ENCODE data around the gene TEX26. TPM values are rescaled to one million over a fixed set of nuclear protein-coding genes. Genes with fewer than 3 reads are reported as not detected.

Gene TEX26
- total RNA-seq, 1 experiment from 2014 or later, result not detected

DNA sequence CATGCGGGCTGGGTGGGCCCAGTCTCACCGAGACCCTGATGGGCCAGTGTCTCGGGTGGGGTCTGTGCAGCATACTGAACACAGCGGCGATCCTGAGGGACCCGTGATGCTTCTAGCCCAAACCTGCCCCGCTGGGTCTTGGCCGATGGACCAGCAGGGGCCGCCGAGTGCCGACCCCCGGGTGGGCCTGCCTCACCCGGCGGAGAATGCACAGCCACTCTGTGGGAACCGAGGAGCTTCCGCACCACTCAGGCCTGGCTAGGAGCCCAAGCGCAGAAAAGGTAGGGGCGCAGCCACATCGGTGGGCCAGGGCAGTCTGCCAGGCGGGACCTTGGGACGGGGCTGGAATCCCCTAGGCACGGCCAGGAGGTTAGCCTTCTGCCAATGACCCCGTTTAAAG, 72.6 kb downstream of the TEX26 start:
- in situ Hi-C loops (cut with HindIII; ENCODE audit: low sequenced_read_pairs), result no loop called here
- DNase-seq (ENCODE audit: low spot score), result no peak

DNA sequence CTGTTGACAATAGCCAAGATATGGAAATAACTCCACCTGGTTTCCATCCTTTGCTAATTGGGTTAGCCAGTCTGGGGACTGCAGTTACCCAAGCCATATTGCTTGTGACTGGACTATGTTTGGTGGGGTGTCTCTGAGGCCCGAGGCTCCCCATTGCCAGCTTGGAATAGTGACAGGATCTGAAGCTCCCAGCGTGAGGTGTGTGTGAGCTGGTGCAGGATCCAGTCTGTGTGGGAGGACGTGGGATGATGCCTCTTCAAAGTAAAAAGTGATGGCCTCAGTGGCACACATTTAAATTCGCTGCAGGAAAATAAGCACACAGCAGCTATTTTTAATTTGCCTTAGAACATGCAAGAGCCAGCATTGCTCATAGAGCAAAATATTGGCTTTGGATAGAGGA, 75.0 kb downstream of the TEX26 start:
- in situ Hi-C loops (cut with HindIII; ENCODE audit: low sequenced_read_pairs), result no loop called here
- no peak for DNase-seq (ENCODE audit: low spot score)

DNA sequence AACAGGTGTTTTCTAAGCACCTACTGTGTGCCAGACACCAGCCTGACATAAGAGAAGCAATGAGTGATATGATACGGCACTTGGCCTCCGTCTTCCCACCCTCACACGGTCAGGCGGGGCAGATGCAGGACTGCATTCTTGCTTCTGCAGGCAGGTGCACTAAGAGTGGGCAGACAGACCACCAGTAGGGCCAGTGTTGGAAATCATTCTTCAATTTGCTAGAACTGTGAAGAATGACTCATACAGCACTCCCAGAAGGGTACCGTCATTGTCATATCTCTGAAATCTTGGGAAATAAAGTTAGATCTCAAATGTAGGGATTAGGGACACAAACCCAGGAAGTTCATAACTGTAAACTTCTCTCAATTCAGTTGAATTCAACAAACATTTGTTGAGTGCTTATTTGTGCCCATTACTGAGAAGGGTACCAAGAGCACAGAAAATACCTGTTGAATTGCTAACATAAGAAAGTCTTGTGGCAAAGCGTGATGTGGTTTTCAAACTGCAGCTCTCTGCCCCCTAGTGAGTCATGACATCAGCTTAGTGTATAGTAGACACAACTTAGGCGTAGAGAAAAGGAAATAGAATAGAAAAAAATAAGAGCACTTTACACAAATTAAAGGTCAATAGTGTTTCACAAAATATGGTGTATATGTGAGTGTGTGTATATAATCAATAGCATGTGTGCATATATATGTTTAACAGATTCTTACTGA, 76.1 kb downstream of the TEX26 start:
- DNase-seq (ENCODE audit: low spot score), result no peak
- in situ Hi-C loops (cut with HindIII; ENCODE audit: low sequenced_read_pairs), result no loop called here

DNA sequence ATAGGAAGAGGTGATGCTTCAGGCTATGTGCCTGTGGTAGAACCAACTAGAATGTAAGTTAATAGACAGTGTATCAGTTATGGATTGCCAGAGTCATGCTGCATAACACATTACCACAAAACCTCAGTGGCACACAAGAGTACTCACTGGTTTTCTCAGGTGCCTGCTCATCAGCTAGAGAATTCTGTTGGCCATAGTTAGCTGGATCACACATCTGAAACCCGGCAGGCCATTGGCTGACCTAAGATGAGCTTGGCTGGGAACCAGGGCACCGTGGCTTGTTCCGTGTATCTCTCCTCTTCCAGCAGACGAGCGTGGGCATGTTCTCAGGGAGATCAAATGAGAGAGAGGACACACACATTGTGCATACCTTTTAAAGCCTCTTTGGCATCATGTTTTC, 76.7 kb downstream of the TEX26 start:
- DNase-seq (ENCODE audit: low spot score), result peak; percentile 25
- in situ Hi-C loops (cut with HindIII; ENCODE audit: low sequenced_read_pairs), result no loop called here

DNA sequence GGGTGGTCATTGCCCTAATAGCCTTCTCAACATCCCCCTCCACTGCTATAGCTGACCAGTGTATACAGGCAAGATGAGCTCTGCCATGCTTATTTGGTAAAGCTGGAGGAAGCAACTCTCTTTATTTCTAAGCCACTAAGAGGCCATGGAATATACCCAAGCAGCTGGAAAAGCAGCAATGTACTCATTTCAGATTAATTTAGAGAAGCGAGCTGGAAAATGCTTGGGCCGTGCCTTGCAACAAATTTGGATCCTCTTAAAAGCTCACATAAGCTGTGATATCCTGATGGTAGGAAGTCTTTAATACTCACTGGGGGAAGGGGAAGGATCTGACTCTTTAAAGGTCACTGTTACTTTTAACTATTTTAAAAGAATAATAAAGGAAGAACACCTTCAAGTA, 77.8 kb downstream of the TEX26 start:
- DNase-seq (ENCODE audit: low spot score), result no peak
- in situ Hi-C loops (cut with HindIII; ENCODE audit: low sequenced_read_pairs), result no loop called here

DNA sequence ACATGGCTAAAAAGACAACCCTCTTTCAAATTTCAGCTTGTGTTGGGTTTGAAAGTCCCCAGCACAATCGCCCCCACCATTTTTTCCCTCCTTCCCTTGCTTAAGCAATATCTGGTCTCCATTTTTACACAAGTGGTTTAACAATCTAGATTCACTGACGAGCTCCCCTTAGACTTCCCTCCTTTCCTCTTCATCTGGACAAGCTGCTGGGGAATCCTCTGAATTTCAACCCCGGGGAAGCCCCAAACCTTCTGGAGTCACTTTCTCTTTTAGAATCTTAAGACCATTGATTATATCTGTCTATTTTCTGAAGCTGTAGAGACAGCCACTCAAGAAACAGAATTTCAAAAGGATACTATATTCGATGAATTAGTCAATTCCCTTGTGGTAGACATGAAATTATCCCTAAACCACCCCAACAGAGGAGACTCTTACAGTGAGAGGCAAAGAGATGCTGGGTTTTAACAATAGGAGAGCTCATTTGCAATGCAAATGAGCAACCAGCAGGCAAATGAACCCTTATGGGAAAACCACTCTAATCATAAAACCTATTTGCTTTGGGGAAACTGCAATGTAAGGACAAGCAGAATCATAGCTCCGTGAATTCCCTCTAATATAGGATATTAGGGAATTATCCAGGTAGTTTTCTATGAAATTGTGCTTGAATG, 78.9 kb downstream of the TEX26 start:
- in situ Hi-C loops (cut with HindIII; ENCODE audit: low sequenced_read_pairs), result no loop called here
- DNase-seq (ENCODE audit: low spot score), result no peak

DNA sequence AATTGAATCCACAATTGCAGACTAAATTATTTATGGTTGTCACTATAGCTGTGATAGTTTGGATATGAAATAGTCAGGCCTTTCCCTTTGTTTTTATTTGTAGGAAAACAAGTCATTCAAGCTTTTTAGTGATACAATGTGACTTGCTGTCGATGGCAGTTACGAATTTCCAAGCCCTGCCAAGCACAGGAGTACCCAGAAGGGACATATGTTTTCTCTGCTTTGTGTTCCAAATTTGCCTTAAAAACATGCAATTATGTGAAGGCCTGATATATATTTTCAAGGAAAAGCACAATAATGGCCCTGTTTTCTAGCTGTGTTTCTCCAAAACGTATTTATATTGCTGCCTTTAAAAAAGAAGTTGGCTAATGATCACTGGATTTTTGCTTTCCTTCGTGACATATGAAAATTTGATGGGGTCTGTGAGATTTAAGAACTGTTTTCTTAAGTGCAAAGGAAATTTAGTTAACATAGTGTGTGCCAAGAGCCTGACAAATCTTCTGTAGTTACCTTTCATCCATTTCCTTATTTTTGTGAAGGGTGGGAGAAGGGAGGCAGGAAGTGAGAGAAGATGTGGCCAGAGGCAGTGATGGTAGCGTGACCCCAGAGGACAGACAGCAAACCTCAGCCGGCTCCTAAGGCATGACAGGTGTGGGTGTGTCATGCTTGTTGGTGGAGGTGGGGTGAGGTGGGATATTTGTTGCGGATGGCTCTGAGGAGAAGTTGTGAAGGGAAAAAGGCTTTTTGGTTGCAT, 79.6 kb downstream of the TEX26 start:
- in situ Hi-C loops (cut with HindIII; ENCODE audit: low sequenced_read_pairs), result no loop called here
- no peak for DNase-seq (ENCODE audit: low spot score)

DNA sequence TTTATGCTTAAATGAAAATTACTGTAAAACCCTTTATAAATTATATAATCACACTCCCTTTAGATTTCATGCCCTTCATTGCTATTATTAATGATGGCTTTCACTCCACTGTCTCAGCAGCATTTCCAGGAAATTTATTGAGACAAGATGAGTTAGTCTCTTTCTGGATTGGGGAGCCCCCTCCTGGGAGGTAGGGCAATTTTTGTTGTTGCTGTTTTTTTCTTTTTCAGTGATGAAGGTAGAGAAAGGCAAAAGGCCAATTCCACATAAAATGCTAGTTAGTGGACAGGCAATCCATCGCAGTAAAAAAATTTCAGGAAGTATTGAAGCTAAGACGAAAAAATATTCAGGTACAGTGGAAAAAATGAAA, 80.2 kb downstream of the TEX26 start:
- DNase-seq (ENCODE audit: low spot score), result no peak
- in situ Hi-C loops (cut with HindIII; ENCODE audit: low sequenced_read_pairs), result no loop called here

DNA sequence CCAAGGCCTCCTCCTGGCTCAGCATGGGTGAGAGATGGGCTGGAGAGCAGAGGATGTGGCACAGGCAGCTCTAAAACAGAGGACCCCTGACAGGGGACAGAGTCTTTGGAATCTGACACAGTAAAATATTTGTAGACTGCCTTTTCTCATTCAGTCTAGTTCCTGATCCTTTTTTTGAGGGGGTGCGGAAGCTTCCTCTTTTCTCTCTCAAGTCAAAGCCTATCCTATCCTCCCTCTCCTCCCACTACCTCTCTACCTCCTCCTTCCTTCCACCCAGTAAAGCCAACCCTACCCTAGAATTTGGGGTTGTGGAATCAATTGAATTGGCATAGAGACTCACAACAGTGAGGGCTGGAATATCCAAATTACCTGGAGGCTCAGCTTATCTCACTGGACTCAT, 82.0 kb downstream of the TEX26 start:
- DNase-seq (ENCODE audit: low spot score), result no peak
- in situ Hi-C loops (cut with HindIII; ENCODE audit: low sequenced_read_pairs), result no loop called here

DNA sequence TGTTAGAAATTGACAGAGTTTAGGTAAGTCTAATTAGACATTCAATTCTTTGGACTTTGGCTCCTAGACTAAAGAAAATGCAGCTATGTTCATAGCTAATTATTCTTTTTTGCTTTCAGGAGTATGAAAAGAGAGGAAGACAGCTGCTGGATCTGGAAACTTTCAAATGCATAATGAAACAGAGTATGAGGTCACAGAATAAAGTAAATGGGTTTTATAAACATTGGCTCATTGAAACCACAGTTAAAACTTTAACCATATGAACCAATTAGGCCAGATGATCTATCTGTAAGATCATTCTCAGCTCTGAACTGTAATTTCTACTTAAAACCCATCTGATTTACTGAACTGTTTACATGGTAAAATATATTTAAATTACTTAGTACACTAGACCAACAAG, 82.7 kb downstream of the TEX26 start:
- in situ Hi-C loops (cut with HindIII; ENCODE audit: low sequenced_read_pairs), result no loop called here
- DNase-seq (ENCODE audit: low spot score), result no peak

DNA sequence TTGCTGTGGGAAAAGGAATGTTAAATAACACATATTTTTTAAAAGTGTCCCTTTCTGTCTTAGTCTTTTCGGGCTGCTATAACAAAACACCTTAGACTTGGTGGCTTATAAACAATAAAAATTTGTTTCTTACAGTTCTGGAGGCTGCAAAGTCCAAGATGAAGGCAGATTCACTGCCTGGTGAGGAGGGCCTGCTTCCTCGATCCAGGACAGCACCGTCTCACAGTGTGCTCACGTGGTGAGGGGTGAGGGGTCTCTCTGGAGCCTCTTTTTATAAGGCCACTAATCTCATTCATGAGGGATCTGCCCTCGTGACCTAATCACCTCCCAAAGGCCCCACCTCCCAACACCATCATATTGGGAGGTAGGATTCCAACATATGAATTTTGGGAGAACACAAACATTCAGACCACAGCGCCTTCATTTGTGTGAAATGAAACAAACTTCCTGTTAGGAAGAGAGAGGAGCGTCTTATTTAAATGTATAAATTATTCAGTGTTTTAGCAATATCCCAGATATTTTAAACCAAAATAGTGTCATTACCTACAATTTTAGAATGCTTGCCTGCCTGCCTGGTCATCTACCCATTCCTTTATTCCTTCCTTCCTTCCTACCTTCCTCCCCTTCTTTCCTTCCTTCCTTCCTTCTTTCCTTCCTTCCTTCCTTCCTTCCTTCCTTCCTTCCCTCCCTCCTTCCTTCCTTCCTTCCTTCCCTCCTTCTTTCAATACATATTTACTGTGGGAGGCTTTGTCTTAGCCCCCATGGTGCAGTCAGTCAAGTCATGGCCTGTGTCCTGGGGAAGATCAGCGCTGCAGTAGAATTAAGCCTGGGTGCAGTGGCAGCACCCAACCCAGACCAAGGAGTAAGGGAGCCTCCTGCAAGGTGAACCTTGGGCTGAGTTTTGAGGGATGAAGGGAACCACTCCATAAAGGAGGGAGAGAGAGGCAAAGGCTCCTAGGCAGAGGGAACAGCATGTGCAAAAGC, 84.2 kb downstream of the TEX26 start:
- in situ Hi-C loops (cut with HindIII; ENCODE audit: low sequenced_read_pairs), result no loop called here
- no peak for DNase-seq (ENCODE audit: low spot score)

DNA sequence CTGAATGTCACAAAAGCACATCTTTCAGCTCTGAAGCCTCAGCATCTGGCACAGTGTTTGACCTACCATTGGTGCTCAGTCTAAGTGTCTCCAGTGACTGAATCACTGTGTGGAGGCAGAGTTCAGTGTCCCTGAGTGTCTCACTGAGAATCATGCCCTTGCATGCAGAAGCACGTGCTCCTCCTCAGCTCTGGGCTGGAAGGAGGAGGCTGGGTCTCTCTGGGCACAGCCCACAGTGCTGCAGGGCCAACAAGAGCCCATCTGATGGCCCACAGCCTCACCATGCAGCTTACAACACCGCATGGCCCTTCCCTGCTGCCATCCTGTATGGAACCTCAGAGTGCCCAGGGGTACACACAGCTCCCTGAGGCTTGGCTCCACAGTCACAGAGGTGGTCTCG, 86.1 kb downstream of the TEX26 start:
- DNase-seq (ENCODE audit: low spot score), result no peak
- in situ Hi-C loops (cut with HindIII; ENCODE audit: low sequenced_read_pairs), result no loop called here

DNA sequence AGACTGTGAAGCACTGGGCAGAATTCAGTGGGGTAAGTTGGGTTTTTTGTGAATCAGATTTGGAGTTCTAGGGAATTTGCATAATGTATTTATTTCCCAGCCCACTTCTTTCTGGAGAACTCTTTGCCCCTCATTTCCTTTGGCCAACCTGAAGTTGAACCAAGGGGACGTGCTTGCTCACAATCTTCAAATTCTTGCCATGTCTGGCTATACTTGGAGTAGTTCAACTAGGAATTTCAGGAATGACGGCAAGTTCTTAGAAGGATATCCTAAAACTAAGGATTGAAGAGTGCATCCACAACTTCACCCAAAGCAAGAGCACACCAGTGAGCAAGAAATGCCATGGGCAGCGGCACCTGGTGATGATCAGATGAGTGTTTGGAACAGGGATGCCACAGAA, 88.5 kb downstream of the TEX26 start:
- in situ Hi-C loops (cut with HindIII; ENCODE audit: low sequenced_read_pairs), result no loop called here
- no peak for DNase-seq (ENCODE audit: low spot score)

DNA sequence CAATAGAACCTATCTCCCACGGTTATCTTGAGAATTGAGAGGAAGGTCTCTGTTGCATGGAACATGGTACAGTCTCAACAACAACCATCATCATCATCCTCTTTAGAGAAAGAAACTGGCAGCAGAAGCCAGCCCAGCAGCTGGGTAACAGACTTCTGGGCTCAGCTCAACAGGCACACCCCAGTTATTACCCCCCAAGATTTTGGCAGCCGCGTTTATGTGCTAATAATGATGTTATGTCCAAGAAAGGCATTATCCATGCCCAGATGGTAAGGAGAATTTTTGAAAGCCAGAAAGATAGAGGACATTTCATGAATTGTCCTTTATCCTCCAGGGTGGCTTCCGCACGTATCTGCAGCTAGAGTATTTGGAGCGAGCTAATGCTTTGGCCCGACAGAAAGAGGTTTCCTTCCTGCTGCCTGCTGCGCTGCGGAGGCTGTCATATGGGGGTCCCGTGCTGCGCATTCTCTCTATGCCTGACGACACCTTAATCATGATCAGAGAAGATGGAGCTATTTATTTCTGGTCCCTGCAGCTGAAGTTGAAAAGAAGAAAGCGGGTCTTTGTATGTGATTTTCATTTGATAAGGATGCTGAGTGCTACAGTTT, 89.9 kb downstream of the TEX26 start:
- peak; percentile 87 for DNase-seq (ENCODE audit: low spot score)
- in situ Hi-C loops (cut with HindIII; ENCODE audit: low sequenced_read_pairs), result no loop called here

DNA sequence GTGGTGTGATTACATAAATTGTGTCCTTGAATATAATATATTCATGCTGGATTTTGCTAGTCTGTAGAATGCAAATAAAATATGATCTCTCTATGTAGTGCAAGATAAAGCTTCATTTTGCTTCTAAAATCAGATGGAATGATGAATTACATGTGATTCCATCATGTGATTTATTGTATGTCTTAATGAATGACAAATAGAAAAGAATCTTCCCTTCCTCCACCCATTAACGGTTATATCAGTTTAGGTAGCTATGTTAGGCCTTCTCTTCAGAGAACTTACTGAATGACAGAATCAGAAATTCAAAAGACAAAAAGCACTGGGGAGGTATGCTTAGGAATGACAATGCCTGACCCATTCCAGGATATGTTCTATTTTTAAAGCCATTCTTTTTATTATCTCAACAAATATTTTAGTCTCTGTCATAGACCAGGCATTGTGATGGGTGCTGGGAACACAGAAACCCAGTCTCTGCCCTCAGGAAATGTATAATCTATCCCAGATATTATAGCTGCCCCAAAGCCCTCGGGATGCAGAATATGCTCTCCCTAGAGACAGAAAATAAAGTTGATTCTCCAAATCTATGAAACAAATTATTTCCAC, 90.6 kb downstream of the TEX26 start:
- in situ Hi-C loops (cut with HindIII; ENCODE audit: low sequenced_read_pairs), result no loop called here
- no peak for DNase-seq (ENCODE audit: low spot score)
